Activated CD8-positive, alpha-beta memory T cell treated with anti-CD3 and anti-CD28 coated beads for 48 hours (primary cell): ENCODE results near the gene SLC2A13.
"Not testable (repeated sequence)": the region's sequence is repeated elsewhere in the genome, so short reads cannot be mapped to it uniquely, and the experiment has no call there.

Source experiments
- DNase-seq, 3 experiments: peaks; one replicate each; pipeline ENCODE4 v3.0.0-alpha.2; 2020; ENCODE audit warnings: low read depth in 2 of 3, low spot score in 2 of 3

SLC2A13 gene

GRCh38 chr12:39773266-39773665, 332.6 kb downstream of the SLC2A13 start:
- DNase-seq = no peak

- no peak for DNase-seq
These were observed 333.0 kb downstream of the SLC2A13 start for GRCh38 chr12:39772821-39773259.

GRCh38 chr12:39771456-39771855, 334.4 kb downstream of the SLC2A13 start:
- DNase-seq = no peak

- no peak for DNase-seq
These were observed 340.8 kb downstream of the SLC2A13 start for GRCh38 chr12:39764944-39765560.

- no peak for DNase-seq
These were observed 342.1 kb downstream of the SLC2A13 start for GRCh38 chr12:39763890-39764169.

GRCh38 chr12:39763071-39763889, 342.6 kb downstream of the SLC2A13 start:
- DNase-seq = no peak

GRCh38 chr12:39755478-39755877, 350.4 kb downstream of the SLC2A13 start:
- no peak for DNase-seq

GRCh38 chr12:39752482-39753137, 353.3 kb downstream of the SLC2A13 start:
- DNase-seq = no peak

GRCh38 chr12:39746151-39746550, 359.7 kb downstream of the SLC2A13 start:
- DNase-seq = not testable (repeated sequence)

- DNase-seq = no peak
These were observed 362.2 kb downstream of the SLC2A13 start for GRCh38 chr12:39743655-39744054.

GRCh38 chr12:39736406-39736805, 369.5 kb downstream of the SLC2A13 start:
- no peak for DNase-seq

GRCh38 chr12:39723831-39724230, 382.1 kb downstream of the SLC2A13 start:
- no peak for DNase-seq

- DNase-seq = no peak
These were observed 383.4 kb downstream of the SLC2A13 start for GRCh38 chr12:39722504-39722903.

- DNase-seq = no peak
These were observed 392.3 kb downstream of the SLC2A13 start for GRCh38 chr12:39713552-39713951.

- DNase-seq = no peak
These were observed 393.5 kb downstream of the SLC2A13 start for GRCh38 chr12:39712334-39712733.
